Activated CD4-positive, CD25-positive, alpha-beta regulatory T cell (primary cell): Measurements from ENCODE around the gene LRRK1.

Experiments
- DNase-seq, 4 experiments: peaks; one replicate each; lab custom pipeline; 2025; lab: John Stamatoyannopoulos, UW

Gene LRRK1

GRCh38 chr15:101024706-101025500 lies 105.7 kb downstream of the LRRK1 start:
- no peak for DNase-seq

DNA sequence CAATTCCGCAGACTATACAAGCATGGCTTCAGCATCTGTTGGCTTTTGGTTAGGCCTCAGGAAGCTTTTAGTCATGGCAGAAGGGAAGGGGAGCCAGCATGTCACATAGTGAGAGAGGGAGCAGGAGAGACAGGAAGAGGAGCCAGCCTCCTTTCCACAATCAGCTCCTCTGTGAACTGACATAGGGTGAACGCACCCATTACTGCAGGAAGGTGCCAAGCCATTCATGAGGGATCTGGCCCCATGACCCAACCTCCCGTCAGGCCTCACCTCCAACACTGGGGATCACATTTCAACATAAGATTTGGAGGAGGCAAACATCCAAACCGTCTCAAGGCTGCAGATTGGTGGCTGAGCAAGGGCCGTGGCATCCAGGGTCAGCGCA lies 106.3 kb downstream of the LRRK1 start:
- DNase-seq, result no peak

GRCh38 chr15:101025896-101026631 lies 106.9 kb downstream of the LRRK1 start:
- no peak for DNase-seq

- DNase-seq, result no peak
These were observed 107.6 kb downstream of the LRRK1 start for GRCh38 chr15:101026656-101027272.

- no peak for DNase-seq
These were observed 108.2 kb downstream of the LRRK1 start for GRCh38 chr15:101027273-101027901.

GRCh38 chr15:101027920-101028319 lies 108.8 kb downstream of the LRRK1 start:
- DNase-seq, result no peak

DNA sequence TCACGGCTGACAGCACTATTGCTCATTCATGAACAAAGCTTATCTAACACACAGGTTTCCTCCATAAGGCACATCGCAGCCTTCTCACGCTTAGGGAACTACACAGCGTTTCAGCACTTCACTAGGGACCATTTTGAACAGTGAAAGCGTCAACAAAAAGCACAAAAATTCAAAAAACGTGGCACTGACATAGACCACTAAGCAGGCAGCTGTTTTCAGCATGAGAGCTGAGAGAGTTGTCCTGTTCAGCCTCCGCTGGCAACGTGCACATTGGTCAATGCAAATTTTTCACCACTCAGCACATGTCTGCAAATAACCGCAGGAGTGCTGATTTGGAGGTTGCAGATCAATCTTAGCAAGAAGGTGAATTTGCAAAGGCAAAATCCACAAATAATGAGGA lies 109.2 kb downstream of the LRRK1 start:
- no peak for DNase-seq

- DNase-seq, result no peak
These were observed 109.7 kb downstream of the LRRK1 start for GRCh38 chr15:101028772-101029438.

GRCh38 chr15:101029971-101030661 lies 111.0 kb downstream of the LRRK1 start:
- no peak for DNase-seq

DNA sequence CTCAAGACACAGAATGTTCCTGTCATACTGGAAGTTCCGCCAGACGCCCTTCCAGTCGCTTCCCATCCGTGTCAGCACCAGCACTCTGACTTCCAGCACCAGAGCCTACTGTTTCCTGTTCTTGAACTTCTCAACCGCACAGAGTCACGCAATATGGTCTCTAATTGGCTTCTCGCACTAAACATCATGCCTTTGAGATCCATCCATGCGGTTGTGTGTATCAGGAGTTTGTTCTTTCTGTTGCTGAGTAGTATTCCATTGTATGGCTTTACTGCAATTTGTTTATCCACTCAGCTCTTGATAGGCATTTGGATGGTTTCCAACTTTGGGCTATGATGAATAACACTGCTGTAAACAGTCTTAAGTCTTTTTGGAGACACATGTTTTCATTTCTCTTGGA lies 112.1 kb downstream of the LRRK1 start:
- DNase-seq, result no peak

DNA sequence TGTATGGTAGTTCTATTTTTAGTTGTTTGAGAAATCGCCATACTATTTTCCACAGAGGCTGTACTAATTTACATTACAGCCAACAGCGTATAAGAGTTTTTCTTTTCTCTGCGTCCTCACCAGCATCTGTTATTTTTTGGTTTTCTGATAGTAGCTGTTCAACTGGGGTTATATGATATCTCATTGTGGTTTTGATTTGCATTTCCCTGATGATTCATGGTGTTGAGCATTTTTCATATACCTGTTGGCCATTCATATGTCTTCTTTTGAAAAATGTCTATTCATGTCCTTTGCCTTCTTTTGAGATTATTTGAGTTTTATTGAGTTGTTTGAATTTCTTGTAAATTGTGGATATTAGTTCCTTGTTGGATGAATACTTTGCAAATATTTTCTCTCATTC lies 114.6 kb downstream of the LRRK1 start:
- no peak for DNase-seq

DNA sequence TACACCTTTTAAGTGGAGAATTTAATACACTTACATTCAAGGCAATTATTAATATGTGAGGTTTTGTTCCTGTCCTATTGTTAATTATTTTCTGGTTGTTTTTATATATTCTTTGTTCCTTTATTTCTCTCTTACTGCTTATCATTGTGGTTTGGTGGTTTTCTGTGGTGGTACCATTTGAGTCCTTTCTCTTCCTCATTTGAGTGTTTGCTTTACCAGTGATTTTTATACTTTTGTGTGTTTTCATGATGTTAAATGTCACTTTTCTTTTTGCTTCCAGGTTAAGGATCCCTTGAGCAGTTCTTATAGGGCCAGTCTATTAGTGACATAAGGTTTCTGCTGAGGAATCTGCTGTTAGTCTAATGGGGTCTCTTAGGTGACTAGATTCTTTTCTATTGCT lies 116.5 kb downstream of the LRRK1 start:
- DNase-seq, result no peak

DNA sequence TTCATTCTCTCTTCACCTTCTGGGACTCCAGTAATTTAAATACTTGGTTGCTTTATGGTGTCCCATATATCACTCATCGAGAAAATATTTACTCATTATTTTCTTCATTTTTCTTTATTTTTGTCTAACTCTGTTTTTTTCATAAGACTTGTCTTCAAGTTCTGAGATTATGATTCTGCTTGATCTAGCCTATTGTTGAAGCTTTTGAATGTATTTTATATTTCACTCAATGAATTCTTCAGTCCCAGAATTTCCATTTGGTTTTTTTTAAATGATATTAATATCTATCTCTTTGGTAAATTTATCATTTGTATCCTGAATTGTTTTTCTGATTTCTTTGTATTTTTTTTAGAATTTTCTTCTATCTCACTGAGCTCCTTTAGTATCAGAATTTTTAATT lies 117.0 kb downstream of the LRRK1 start:
- DNase-seq, result no peak

DNA sequence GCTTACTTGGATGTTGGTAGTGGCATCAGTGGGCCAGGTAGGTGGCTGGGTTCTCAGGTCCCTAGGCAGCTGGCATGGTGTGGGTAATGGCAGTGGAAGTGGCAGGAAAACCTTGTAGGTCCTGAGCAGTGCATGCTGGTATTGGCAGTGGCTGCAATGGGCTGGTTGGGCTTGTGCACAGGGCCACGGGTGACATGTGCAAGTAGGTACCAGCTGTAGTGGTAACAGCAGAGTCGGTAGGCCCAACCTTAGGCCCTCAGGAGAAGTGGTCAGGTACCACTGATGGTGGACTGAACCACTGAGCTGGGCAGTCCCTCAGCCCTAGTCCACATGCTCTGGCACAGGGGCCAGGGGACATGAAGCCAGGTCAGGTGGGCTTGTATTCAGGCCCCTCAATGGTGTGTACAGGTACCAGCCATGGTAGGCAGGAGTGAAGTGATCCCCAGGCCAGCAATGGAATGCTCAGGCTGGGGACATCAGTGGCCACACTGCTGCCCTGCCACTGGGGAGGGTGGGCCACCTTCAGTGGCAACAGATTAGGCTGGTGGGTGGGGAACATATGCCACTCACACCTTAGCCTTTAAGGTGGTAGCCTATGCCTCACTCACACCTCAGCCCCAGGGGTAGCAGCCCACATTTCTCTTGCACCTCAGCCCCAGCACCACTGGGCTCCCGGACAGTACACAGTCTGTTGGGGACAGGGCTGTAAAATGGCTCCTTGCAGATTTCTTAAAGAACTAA lies 118.1 kb downstream of the LRRK1 start:
- no peak for DNase-seq

- DNase-seq, result no peak
These were observed 119.3 kb downstream of the LRRK1 start for GRCh38 chr15:101038327-101039003.

GRCh38 chr15:101039461-101039860 lies 120.3 kb downstream of the LRRK1 start:
- no peak for DNase-seq

GRCh38 chr15:101042320-101042719 lies 123.2 kb downstream of the LRRK1 start:
- DNase-seq, result no peak

DNA sequence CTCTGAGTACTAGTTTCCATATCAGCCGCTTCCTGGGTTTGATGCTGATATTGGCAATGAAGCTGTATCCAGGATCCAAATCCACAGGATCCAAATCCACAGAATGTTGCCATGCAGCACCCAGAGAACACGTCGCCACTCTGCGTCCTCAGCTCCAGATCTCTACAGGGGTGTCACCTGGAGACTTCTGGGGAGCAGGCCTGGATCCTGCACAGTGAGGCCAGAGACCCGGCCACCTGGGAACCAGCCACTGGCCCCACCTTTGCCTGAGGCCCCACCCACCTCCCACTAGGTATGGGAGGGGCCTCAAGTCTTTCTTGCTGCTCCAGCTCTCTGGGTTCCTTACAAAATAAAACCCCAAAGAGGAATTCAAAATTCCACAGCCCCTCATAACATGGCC lies 123.9 kb downstream of the LRRK1 start:
- no peak for DNase-seq

GRCh38 chr15:101043911-101044624 lies 124.9 kb downstream of the LRRK1 start:
- no peak for DNase-seq
